DND-41 (cell line): ENCODE measurements around the gene ELF3.

Source experiments
- ATAC-seq: fragments of 200-7000 bp; cut with Tn5 transposase; 3 replicates; pipeline ENCODE4 v1.9.1; 2021; ENCODE audit warnings: low read depth; ENCODE audit not compliant: insufficient read depth
- DNase-seq: peaks from one replicate; pipeline ENCODE4 v3.0.0-alpha.2; 2020
- H2AFZ ChIP-seq: 2 replicates; pipeline ENCODE4 v1.6.0; 2012; ENCODE audit warnings: low read depth, low read length
- H3K27ac ChIP-seq: 2 replicates; pipeline ENCODE4 v1.5.1; 2012; ENCODE audit warnings: low read length, inconsistent platforms
- H3K27me3 ChIP-seq: fragments of 200-600 bp; sonication (generic); 2 replicates; pipeline ENCODE4 v1.6.0; 2012; ENCODE audit warnings: low read length, mild to moderate bottlenecking, inconsistent platforms; ENCODE audit not compliant: insufficient read depth, poor library complexity
- H3K36me3 ChIP-seq: 2 replicates; pipeline ENCODE4 v1.5.1; 2012; ENCODE audit warnings: low read length, inconsistent platforms; ENCODE audit not compliant: insufficient read depth
- H3K4me1 ChIP-seq: 2 replicates; pipeline ENCODE4 v1.5.1; 2012; ENCODE audit warnings: mild to moderate bottlenecking, low read length; ENCODE audit not compliant: insufficient read depth
- H3K4me2 ChIP-seq: 2 replicates; pipeline ENCODE4 v1.6.0; 2012; ENCODE audit warnings: mild to moderate bottlenecking, moderate library complexity, low read length, inconsistent platforms; ENCODE audit not compliant: insufficient read depth
- H3K4me3 ChIP-seq, 2 experiments: fragments of 200-600 bp in 1 of 2; shearing (Covaris generic) in 1 of 2; 2 replicates each; pipeline ENCODE4 v1.5.1; 2012 to 2016; ENCODE audit warnings: inconsistent platforms in 2 of 2, low read length in 2 of 2, mild to moderate bottlenecking in 2 of 2, low read depth in 1 of 2, moderate library complexity in 1 of 2
- H3K79me2 ChIP-seq: 2 replicates; pipeline ENCODE4 v1.6.0; 2012; ENCODE audit warnings: low read length, inconsistent platforms; ENCODE audit not compliant: insufficient read depth
- H3K9ac ChIP-seq: 2 replicates; pipeline ENCODE4 v1.6.0; 2012; ENCODE audit warnings: low read depth, mild to moderate bottlenecking, inconsistent platforms, low read length, moderate library complexity
- H3K9me3 ChIP-seq: 2 replicates; pipeline ENCODE4 v1.5.1; 2012; ENCODE audit warnings: low read length, moderate library complexity, mild to moderate bottlenecking, inconsistent platforms; ENCODE audit not compliant: insufficient read depth, severe bottlenecking
- H4K20me1 ChIP-seq: 2 replicates; pipeline ENCODE4 v1.6.0; 2012; ENCODE audit warnings: low read length; ENCODE audit not compliant: insufficient read depth
- CTCF ChIP-seq: IDR thresholded peaks from 2 replicates; pipeline ENCODE4 v1.5.1; 2012; ENCODE audit warnings: borderline replicate concordance, low read length, moderate library complexity, mild to moderate bottlenecking; ENCODE audit not compliant: poor library complexity, severe bottlenecking; ENCODE audit errors: extremely low read depth
- EZH2 ChIP-seq: IDR thresholded peaks from 3 replicates; pipeline ENCODE4 v1.6.1; 2012; ENCODE audit warnings: borderline replicate concordance, low read depth, mild to moderate bottlenecking, moderate library complexity, low read length, inconsistent platforms; ENCODE audit not compliant: severe bottlenecking

ELF3 gene

GRCh38 chr1:202046227-202046626 is 35.8 kb downstream of the ELF3 start:
- ATAC-seq = no peak
- H3K4me1 ChIP-seq = no peaks in the 10 kb centered on the region

GRCh38 chr1:202046748-202047708 is 36.6 kb downstream of the ELF3 start:
- H3K9ac ChIP-seq = no peak overlapping the region
- no peaks in the 10 kb centered on the region for H3K79me2 ChIP-seq
- no peaks in the 10 kb centered on the region for H3K36me3 ChIP-seq
- H3K27ac ChIP-seq = no peak overlapping the region
- no peak overlapping the region for H3K4me3 ChIP-seq
- ATAC-seq (no peak), DNase-seq (no peak)
- H3K9me3 ChIP-seq = no peaks in the 10 kb centered on the region
- no peak overlapping the region for H2AFZ ChIP-seq
- H3K4me1 ChIP-seq = no peaks in the 10 kb centered on the region
- H3K4me2 ChIP-seq = no peak overlapping the region
- TF ChIP-seq EZH2 (no peak), CTCF (no peak)
- H3K27me3 ChIP-seq = peaks cover 18% of the 10 kb centered on the region
- H4K20me1 ChIP-seq = no peaks in the 10 kb centered on the region; the same call in 1 of the 2 replicates

More at GRCh38 chr1:202046227-202046626, 35.8 kb downstream of the ELF3 start:
- H3K27me3 ChIP-seq = peaks cover 18% of the 10 kb centered on the region
- H3K27ac ChIP-seq = no peak overlapping the region
- no peak overlapping the region for H3K9ac ChIP-seq
- no peak overlapping the region for H3K4me2 ChIP-seq
- no peak for DNase-seq
- H4K20me1 ChIP-seq = no peaks in the 10 kb centered on the region; the same call in 1 of the 2 replicates
- H2AFZ ChIP-seq = no peak overlapping the region
- H3K36me3 ChIP-seq = no peaks in the 10 kb centered on the region
- H3K79me2 ChIP-seq = no peaks in the 10 kb centered on the region
- H3K9me3 ChIP-seq = no peaks in the 10 kb centered on the region
- H3K4me3 ChIP-seq = no peak overlapping the region
- no peak for TF ChIP-seq CTCF
- TF ChIP-seq EZH2 = no peak

DNA sequence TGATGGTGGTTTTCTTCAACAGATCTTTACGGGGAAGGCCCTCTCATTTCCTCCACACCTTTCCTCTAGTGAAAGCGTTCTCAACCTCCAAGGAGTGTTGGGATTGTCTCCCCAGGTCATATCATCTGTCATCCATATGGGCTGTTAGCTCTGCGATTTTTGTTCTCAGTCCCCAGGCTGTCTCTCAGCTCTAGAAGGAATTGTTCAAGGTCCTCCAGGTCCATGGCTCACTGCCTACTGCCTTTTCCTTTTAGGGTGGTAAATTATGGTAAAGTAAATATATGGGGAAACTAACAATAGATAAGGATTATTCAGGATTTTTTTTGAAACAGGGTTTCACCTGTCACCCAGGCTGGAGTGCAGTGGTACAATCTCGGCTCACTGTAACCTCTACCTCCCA is 37.6 kb downstream of the ELF3 start:
- no peaks in the 10 kb centered on the region for H3K4me1 ChIP-seq
- no peak overlapping the region for H2AFZ ChIP-seq
- H3K9ac ChIP-seq = no peak overlapping the region
- TF ChIP-seq CTCF = no peak
- TF ChIP-seq EZH2 = no peak
- H4K20me1 ChIP-seq = no peaks in the 10 kb centered on the region; the same call in 1 of the 2 replicates
- ATAC-seq = no peak
- no peak overlapping the region for H3K4me2 ChIP-seq
- H3K9me3 ChIP-seq = no peaks in the 10 kb centered on the region
- DNase-seq = no peak
- no peak overlapping the region for H3K27ac ChIP-seq
- no peaks in the 10 kb centered on the region for H3K36me3 ChIP-seq
- no peaks in the 10 kb centered on the region for H3K79me2 ChIP-seq
- peaks cover 18% of the 10 kb centered on the region for H3K27me3 ChIP-seq
- no peak overlapping the region for H3K4me3 ChIP-seq
